HG02610 (cell line): ENCODE measurements around the gene TTC28.
"Not testable (repeated sequence)": the region's sequence is repeated elsewhere in the genome, so short reads cannot be mapped to it uniquely, and the experiment has no call there.

Experiments
- ATAC-seq: cut with Tn5 transposase; IDR thresholded peaks from one replicate; pipeline ENCODE4 v1.9.1; 2021; ENCODE audit warnings: mild to moderate bottlenecking, moderate library complexity; ENCODE audit not compliant: unreplicated experiment

The TTC28 gene

DNA sequence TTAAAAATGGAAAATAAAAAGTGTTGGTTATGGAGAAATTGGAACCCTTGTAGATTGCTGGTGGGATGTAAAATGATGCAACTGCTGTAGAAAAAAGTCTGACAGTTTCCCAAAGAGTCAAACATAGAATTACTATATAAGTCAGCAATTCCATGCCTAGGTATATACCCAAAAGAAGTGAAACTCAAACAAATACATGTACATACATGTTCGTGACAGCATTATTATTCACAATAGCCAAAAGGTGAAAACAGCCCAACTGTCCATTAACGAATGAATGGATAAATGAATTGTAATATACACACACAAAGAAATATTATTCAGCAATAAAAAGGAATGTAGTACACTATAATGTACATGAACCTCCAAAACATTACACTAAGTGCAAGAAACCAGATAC, 116.0 kb downstream of the TTC28 start:
- no peak for ATAC-seq

DNA sequence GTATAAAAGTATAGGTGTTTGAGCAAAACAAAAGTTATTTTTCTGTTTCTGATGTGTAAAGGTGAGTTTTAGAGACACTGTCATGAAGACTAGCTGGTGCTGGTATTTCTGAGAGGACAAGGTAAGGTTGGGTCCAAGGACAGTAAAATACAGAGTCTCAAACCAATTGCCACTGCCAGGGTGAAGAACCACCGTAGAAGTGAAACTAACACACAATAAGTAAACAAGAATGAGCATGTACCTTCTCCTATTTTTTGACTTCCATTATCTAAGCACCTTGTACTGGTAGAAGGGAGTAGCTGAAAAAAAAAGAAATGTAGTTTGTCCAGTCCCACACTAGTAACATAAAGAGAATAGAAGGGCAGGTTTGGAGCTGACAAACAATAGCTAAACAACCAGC, 117.3 kb downstream of the TTC28 start:
- no peak for ATAC-seq

DNA sequence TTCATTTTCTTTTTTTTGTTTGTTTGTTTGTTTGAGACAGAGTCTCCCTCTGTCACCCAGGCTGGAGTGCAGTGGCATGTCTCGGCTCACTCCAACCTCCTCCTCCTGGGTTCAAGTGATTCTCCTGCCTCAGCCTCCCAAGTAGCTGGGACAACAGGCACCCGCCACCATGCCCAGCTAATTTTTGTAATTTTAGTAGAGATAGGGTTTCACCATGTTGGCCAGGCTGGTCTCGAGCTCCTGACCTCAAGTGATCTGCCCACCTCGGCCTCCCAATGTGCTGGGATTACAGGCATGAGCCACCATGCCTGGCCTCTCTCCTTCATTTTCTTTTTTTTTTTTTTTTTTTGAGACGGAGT, 118.9 kb downstream of the TTC28 start:
- ATAC-seq: not testable (repeated sequence)

DNA sequence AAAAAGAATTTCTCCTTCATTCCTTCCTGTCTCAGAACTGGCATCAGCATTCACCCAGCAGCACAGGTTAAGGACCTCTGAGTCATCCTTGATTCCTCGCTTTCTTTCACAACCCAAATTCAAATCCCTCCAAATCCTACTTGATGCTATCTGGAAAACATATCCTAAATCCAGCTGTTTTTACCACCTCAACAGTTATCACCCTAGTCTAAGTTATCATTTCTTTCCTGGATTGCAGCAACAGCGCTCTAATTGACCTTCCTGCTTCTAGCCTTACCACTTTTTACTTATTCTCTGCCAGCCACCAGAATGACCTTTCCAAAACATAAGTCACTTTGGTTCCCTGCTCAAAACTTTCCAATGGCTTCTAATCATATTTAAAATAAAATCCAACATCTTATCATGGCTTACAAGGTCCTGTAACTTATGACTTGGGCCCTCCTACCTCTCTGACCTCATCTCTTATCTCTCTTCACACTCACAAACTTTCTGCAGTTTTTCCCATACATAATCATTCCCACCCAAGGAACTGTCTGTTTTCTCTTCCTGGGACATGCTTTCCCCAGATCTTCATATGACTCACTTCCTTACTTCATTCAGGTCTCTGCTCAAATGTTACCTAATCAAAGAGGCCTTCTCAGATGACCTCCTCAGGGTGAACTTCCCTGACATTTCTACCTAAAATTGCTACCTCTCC, 119.4 kb downstream of the TTC28 start:
- ATAC-seq: no peak

DNA sequence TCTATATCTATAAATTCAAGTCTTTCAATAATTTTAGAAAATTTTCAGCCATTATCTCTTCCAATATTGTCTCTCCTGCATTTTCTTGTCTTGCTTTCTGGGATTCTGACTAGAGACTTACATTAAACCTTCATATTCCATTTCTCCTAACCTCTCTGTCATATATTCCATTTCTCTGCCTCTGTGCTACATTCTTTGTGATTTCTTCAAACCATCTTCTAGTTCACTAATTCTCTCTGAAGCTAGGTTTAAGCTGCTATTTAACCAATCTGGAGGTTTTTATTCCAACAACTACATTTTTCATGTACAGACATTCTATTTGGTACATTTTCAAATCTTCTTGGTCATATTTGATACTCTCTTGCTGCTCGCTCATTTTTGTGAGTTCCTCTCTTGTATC, 122.5 kb downstream of the TTC28 start:
- no peak for ATAC-seq

DNA sequence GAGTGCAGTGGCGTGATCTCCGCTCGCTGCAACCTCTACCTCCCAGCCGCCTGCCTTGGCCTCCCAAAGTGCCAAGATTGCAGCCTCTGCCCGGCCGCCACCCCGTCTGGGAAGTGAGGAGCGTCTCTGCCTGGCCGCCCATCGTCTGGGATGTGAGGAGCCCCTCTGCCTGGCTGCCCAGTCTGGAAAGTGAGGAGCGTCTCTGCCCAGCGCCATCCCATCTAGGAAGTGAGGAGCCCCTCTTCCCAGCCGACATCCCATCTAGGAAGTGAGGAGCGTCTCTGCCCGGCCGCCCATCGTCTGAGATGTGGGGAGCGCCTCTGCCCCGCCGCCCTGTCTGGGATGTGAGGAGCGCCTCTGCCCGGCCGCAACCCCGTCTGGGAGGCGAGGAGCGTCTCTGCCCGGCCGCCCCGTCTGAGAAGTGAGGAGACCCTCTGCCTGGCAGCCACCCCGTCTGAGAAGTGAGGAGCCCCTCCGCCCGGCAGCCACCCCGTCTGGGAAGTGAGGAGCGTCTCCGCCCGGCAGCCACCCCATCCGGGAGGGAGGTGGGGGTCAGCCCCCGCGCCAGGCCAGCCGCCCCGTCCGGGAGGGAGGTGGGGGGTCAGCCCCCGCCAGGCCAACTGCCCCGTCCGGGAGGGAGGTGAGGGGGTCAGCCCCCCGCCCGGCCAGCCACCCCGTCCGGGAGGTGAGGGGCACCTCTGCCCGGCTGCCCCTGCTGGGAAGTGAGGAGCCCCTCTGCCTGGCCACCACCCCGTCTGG, 126.4 kb downstream of the TTC28 start:
- ATAC-seq: not testable (repeated sequence)

DNA sequence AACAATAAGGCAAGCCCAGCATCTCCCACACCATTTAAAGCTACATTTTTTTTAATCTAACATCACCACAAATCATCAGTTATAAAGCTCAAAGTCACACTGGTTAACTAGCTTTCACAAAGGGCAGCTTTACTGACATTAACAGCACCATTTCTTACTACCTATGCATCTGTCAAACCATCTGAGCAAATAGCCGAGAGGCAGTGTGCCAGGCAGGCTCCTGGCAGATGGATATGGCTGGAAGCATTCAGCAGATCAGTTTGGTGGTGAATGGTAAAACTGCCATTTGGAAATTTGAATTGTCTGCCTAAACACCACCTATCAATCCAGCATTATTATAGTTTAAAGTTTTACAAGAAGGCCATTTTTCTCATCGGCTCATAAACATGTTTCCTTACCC, 131.2 kb downstream of the TTC28 start:
- no peak for ATAC-seq

DNA sequence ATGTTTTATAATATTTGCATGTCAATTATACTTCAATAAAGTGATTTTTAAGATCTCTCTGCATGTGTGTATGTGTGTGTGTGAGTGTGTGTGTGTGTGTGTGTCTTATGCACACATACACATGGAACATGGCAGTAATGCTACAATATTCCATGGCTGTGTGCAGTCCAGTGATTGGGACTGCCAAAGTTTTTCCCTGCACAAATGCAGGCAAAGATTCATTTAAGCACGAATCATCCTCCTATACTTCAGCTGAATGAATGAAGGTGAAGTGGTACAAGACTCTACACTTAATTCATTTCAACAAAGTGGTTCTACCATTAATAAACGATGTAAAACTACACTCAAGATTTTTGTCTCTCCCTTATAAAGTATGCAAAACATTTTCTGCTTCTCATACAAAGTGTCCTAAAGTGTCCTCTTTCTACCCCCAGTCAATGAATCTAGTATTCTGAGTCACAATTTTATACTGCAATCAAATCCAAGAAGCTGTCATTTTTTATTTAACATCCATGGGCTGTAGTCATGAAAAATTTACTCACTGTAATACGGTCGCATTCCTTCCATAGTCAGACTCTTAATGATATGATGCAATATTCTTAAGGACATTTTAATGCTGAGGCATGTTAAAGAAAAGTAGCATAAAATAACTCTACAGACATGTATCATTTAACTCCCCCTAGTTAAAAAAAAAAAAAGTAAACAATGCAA, 132.4 kb downstream of the TTC28 start:
- no peak for ATAC-seq

DNA sequence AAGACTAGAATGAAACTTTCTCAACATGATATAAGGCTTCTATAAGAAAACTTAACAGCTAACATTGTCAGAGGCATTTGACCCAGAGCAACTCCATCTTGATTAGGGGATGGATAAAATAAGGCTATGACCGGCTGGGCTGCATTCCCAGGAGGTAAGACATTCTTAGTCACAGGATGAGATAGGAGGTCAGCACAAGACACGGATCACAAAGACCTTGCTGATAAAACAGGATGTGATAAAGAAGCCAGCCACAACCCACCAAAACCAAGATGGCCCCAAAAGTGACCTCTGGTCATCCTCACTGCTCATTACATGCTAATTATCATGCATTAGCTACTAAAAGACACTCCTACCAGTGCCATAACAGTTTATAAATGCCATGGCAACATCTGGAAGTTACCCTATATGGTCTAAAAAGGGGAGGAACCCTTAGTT, 135.2 kb downstream of the TTC28 start:
- no peak for ATAC-seq

DNA sequence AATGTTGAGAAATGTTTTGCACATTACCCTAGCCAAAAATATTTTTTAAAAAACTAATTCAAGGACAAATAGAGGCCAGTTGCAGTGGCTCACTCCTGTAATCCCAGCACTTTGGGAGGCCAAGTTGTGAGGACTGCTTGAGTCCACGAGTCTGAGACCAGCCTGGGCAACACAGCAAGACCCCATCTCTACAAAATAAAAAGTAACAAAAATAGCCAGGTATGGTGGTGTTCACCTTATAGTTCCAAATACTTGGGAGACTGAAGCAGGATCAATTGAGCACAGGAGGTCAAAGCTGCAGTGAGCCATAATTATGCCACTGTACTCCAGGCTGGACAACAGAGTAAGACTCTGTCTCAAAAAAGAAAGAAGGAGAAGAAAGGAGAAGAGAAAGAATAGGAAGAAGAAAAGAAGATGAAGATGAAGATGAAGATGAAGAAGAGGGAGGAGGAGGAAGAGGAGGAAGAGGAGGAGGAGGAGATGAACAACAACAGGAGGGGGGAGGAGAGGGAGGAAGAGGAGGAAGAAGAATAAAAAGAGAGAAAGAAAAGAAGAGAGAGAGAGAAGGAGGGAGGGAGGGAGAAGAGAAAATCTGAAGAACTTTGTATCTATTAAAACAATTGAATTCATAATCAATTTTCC, 136.5 kb downstream of the TTC28 start:
- no peak for ATAC-seq

DNA sequence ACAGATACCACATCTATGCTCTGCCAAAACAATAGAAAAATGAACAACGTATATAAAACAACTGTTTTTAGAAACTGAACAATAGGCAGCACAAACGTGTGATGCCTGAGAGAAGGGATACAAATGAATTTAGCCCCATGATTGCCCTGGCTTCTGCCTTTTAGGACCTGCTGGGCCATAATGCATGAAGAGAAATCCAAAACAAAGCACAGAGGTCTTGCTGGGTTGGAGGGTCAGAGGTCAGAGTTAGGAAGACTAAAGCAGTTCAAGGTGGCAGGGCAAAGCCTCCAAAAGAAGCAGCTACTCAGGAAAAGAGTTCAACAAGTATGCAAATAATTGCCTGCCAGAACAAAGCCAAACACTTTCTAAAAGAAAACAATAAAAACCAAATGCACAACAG, 138.5 kb downstream of the TTC28 start:
- ATAC-seq: no peak

DNA sequence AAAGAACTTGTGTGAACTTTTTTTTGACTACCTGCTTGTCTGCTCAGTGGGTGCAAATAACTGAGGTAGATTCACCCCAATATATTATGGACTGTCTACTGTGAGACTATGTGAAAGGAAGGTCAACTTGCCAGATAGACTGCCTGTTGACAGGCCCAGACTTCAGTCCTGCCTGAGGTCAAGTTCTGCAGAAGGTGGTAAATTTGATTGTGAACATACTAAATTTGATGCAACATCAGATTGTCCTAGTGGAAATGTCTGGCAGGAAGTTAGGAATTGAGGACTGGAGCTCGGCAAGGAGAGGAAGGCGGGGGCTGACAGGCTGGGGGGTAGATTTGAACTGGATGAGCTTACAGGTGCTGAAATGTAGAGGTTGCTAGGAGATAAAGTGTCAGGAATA, 140.7 kb downstream of the TTC28 start:
- no peak for ATAC-seq

DNA sequence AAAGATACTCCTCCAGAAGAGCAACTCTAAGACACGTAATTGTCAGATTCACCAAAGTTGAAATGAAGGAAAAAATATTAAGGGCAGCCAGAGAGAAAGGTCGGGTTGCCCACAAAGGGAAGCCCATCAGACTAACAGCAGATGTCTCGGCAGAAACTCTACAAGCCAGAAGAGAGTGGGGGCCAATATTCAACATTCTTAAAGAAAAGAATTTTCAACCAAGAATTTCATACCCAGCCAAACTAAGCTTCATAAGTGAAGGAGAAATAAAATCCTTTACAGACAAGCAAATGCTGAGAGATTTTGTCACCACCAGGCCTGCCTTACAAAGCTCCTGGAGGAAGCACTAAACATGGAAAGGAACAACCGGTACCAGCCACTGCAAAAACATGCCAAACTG, 149.1 kb downstream of the TTC28 start:
- ATAC-seq: not testable (repeated sequence)

DNA sequence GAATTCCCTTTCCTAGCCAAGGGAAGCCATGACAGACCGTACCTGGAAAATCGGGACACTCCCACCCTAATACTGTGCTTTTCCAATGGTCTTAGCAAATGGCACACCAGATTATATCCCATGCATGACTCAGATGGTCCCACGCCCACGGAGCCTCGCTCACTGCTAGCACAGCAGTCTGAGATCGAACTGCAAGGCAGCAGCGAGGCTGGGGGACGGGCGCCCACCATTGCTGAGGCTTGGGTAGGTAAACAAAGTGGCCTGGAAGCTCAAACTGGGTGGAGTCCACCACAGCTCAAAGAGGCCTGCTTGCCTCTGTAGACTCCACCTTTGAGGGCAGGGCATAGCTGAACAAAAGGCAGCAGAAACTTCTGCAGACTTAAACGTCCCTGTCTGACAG, 150.5 kb downstream of the TTC28 start:
- ATAC-seq: not testable (repeated sequence)

DNA sequence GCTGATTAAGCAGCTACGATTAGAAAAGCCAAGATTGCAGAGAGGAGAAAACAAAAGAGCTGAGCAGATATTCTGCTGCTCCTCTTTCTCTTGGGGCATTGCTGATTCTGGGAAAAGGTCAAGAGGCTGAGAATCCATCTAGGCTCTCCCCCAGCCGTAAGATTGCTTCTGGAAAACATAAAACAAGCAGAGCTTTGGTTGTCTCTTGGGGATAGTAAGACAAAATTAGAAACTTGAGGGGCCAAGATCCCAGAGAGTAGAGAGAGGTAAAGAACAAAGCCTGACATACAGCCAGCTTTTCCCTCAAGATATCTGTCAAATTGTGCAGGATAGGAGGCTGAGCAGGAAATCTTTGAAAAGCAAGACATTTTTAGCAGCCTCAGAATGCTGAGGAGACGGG, 158.2 kb downstream of the TTC28 start:
- ATAC-seq: no peak

DNA sequence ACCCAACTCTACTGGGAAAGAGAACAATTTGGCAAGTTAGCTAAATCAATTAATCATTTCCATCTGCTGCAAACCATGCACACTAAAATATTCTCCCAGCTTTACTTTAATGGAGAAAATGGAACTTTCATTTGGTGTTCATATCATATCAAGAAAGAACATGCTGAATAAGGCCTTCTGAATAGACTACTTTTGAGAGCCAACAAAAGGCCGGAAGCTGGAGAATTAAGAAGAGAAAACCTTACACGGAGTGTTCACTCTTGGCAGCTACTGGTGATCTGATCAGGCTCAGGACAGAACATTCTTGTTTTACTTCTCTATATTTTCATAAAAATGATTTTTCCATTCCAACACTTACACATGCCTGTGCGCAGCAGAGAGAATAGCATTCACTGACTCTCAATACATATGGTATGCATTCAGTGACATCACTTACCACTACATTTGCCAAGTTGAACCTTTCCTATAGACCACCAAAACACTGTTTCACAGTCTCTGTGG, 165.3 kb downstream of the TTC28 start:
- ATAC-seq: no peak

DNA sequence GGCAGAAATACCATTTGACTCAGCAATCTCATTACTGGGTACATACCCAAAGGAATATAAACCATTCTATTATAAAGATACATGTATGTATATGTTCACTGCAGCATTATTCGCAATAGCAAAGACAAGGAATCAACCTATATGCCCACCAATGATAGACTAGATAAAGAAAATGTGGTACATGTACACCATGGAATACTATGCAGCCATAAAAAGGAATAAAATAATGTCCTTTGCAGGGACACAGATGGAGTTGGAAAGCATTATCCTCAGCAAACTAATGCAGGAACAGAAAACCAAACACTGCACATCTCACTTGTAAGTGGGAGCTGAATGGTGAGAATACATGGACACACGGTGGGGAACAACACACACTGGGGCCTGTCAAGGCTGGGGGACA, 167.3 kb downstream of the TTC28 start:
- not testable (repeated sequence) for ATAC-seq

DNA sequence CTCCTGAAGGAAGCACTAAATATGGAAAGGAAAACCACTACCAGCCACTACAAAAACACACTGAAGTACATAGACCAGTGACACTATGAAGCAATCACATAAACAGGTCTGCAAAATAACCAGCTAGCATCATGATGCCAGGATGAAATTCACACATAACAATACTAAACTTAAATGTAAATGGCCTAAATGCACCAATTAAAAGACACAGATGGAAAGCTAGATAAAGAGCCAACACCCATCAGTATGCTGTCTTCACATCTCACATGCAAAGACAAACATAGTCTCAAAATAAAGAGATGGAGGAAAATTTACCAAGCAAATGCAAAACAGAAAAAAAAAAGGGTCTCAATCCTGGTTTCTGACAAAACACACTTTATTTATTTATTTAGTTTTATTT, 171.7 kb downstream of the TTC28 start:
- ATAC-seq: no peak

DNA sequence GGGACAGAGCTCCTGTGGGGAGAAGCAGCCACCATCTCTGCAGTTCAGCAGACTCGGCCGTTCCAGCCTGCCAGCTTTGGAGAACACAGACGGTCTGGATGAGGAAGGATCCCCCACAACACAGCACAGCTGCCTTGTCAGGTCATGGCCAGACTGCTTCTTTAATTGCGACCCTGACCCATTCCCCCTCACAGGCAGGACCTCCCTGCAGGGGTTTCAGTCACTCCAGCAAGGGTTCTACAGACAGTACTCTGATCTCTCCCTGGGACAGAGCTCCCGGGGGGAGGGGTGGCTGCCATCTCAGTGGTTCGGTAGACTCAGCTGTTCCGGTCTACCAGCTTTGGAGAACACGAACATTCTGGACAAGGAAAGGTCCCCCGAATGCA, 173.5 kb downstream of the TTC28 start:
- ATAC-seq: no peak

DNA sequence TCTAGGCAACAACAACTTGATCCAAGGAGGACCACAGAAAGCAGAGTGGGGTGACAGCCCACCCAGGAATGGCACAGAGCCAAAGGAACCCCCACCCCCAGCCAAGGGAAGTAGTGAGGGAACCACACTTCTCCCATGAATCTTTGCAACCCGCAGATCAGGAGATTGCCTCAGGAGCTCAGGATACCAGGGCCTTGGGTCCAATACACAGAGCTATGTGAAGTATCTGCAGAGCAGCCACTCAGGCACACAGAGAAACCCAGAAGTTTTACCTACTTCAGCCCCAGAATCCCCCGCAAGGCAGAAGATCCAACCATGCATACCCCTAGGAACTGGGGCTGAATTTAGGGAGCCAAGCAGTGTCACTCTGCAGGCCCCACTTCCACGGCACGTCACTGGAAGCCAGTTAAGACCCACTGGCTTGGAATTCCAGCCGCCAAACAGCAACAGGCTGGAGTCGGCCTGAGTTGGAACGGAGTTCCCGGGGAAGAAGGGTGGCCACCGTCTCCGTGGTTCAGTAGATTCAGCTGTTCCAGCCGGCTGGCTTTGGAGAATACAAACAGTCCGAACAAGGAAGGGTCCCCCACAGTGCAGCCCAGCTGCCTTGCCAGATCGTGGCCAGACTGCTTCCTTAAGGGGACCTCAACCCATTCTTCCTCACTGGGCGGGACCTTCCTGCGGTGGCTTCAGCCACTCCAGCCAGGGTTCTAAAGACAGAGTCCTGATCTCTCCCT, 174.1 kb downstream of the TTC28 start:
- no peak for ATAC-seq

DNA sequence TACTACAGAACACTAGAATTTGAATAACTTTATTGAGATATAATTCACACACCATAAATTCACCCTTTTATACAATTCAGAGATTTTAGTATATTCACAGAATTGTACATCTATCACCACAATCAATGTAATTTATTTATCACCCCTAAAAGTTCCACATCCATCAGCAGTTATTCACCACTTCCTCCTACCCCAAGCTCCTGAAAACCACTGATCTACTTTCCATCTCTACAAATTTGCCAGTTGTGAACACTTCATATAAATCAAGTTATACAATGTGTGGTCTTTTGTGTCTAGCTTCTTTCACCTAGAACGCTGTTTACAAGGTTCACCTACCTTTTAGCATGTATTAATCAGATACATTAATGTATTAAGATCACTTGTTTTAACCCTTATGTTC, 179.6 kb downstream of the TTC28 start:
- ATAC-seq: no peak
